H1 (cell line): ENCODE results near the gene CBX4. TPM values are rescaled to one million over a fixed set of nuclear protein-coding genes. Genes with fewer than 3 reads are reported as not detected.

ENCODE experiments used
- CTCF ChIA-PET: fragments of 300-600 bp; sonication (Branson Sonifier 250); formaldehyde crosslinking; loops from one replicate; lab custom pipeline; 2021; ENCODE audit not compliant: partially characterized antibody; lab: Charles Lee
- POLR2A ChIA-PET: fragments of 300-600 bp; sonication (Branson Sonifier 250); formaldehyde crosslinking; loops from one replicate; lab custom pipeline; 2021; ENCODE audit warnings: inconsistent platforms; ENCODE audit not compliant: partially characterized antibody; lab: Charles Lee
- DNase-seq, 2 experiments: peaks; one replicate each; pipeline versions ENCODE4 v3.0.0 to v3.0.0-alpha.2; 2010 to 2022; ENCODE audit warnings: low spot score in 2 of 2, low read depth in 1 of 2, mixed read lengths in 1 of 2
- FAIRE-seq: peaks from 2 replicates; lab custom pipeline; 2011; peaks lifted over from hg19 to GRCh38; lab: Jason Lieb, UNC
- H2AFZ ChIP-seq: 2 replicates; pipeline ENCODE4 v1.8.1; 2012; ENCODE audit warnings: low read length, inconsistent platforms
- H2AK5ac ChIP-seq: 2 replicates; pipeline ENCODE4 v1.6.1; 2013; ENCODE audit warnings: low read depth, low read length
- H2BK120ac ChIP-seq: replicated peaks from 2 replicates; pipeline ENCODE3; 2013; ENCODE audit warnings: low read depth, low read length, inconsistent platforms
- H2BK12ac ChIP-seq: 2 replicates; pipeline ENCODE4 v1.6.1; 2013; ENCODE audit warnings: low read depth, low read length
- H2BK15ac ChIP-seq: 2 replicates; pipeline ENCODE4 v1.6.1; 2013; ENCODE audit warnings: low read length
- H2BK20ac ChIP-seq: 2 replicates; pipeline ENCODE4 v1.6.1; 2013; ENCODE audit warnings: low read length
- H2BK5ac ChIP-seq: 2 replicates; pipeline ENCODE4 v1.6.1; 2013; ENCODE audit warnings: low read depth, low read length
- H3K14ac ChIP-seq: 2 replicates; pipeline ENCODE4 v1.6.1; 2013; ENCODE audit warnings: inconsistent platforms; ENCODE audit not compliant: insufficient read length
- H3K18ac ChIP-seq: 2 replicates; pipeline ENCODE4 v1.6.1; 2013; ENCODE audit warnings: low read length; ENCODE audit errors: extremely low read depth
- H3K23ac ChIP-seq: 2 replicates; pipeline ENCODE4 v1.6.1; 2013; ENCODE audit warnings: inconsistent platforms; ENCODE audit not compliant: insufficient read length
- H3K23me2 ChIP-seq: 2 replicates; pipeline ENCODE4 v1.6.1; 2013; ENCODE audit warnings: low read depth, low read length
- H3K27ac ChIP-seq: 2 replicates; pipeline ENCODE4 v1.6.1; 2011; ENCODE audit warnings: low read depth, low read length, inconsistent platforms
- H3K27me3 ChIP-seq, 4 experiments: replicated peaks in 1 of 4; 1 replicate in 1 of 4; 2 replicates in 3 of 4; pipeline versions ENCODE4 v1.6.1 to v1.8.1; 2011 to 2013; ENCODE audit warnings: low read length in 3 of 4, mild to moderate bottlenecking in 3 of 4, inconsistent platforms in 2 of 4, mixed read lengths in 2 of 4, moderate library complexity in 1 of 4; ENCODE audit not compliant: control insufficient read depth in 3 of 4, insufficient read depth in 3 of 4; ENCODE audit errors: extremely low read depth in 1 of 4
- H3K36me3 ChIP-seq, 4 experiments: 2 replicates each; pipeline versions ENCODE4 v1.6.1 to v1.8.1; 2011 to 2013; ENCODE audit warnings: mild to moderate bottlenecking in 4 of 4, low read length in 3 of 4, moderate library complexity in 2 of 4, control low read depth in 1 of 4, inconsistent platforms in 1 of 4; ENCODE audit not compliant: insufficient read depth in 4 of 4, control insufficient read depth in 2 of 4
- H3K4ac ChIP-seq: replicated peaks from 2 replicates; pipeline ENCODE3; 2013; ENCODE audit warnings: low read length, low read depth, mixed read lengths, inconsistent platforms; ENCODE audit not compliant: insufficient read length
- H3K4me1 ChIP-seq, 4 experiments: replicated peaks in 1 of 4; 1 replicate in 1 of 4; 2 replicates in 3 of 4; pipeline versions ENCODE4 v1.6.1 to v1.8.1; 2011 to 2013; ENCODE audit warnings: low read length in 3 of 4, inconsistent platforms in 2 of 4, mixed read lengths in 1 of 4; ENCODE audit not compliant: insufficient read depth in 4 of 4, control insufficient read depth in 3 of 4
- H3K4me2 ChIP-seq, 2 experiments: 2 replicates each; pipeline versions ENCODE4 v1.6.1 to v1.8.1; 2011 to 2013; ENCODE audit warnings: low read depth in 2 of 2, low read length in 2 of 2, control low read depth in 1 of 2, inconsistent platforms in 1 of 2, mild to moderate bottlenecking in 1 of 2; ENCODE audit not compliant: insufficient read depth in 1 of 2
- H3K4me3 ChIP-seq, 4 experiments: fragments of 200-600, 300-600 bp in 1 of 4; sonication (generic), shearing (Covaris generic), sonication (Bioruptor Twin) in 1 of 4; 2 replicates each; pipeline versions ENCODE4 v1.5.1 to v1.8.1; 2011 to 2016; ENCODE audit warnings: low read length in 4 of 4, low read depth in 3 of 4, control low read depth in 2 of 4, inconsistent platforms in 2 of 4, mild to moderate bottlenecking in 2 of 4, mixed read lengths in 1 of 4, moderate library complexity in 1 of 4; ENCODE audit not compliant: insufficient read depth in 2 of 4; ENCODE audit errors: extremely low read depth in 1 of 4
- H3K56ac ChIP-seq: replicated peaks from 2 replicates; pipeline ENCODE3; 2013; ENCODE audit warnings: low read depth, mild to moderate bottlenecking, mixed read lengths, low read length, inconsistent platforms; ENCODE audit not compliant: insufficient read length
- H3K79me1 ChIP-seq: 2 replicates; pipeline ENCODE4 v1.6.1; 2013; ENCODE audit warnings: low read depth, low read length, control low read depth
- H3K79me2 ChIP-seq, 2 experiments: 2 replicates each; pipeline versions ENCODE4 v1.6.1 to v1.8.1; 2012 to 2013; ENCODE audit warnings: low read length in 2 of 2, mild to moderate bottlenecking in 2 of 2, inconsistent platforms in 1 of 2; ENCODE audit not compliant: insufficient read depth in 2 of 2, control insufficient read depth in 1 of 2
- H3K9ac ChIP-seq, 4 experiments: replicated peaks in 1 of 4; 1 replicate in 1 of 4; 2 replicates in 3 of 4; pipeline versions ENCODE4 v1.6.1 to v1.8.1; 2011 to 2013; ENCODE audit warnings: low read depth in 3 of 4, low read length in 3 of 4, control low read depth in 2 of 4, mild to moderate bottlenecking in 2 of 4, moderate library complexity in 2 of 4, inconsistent platforms in 1 of 4; ENCODE audit errors: extremely low read depth in 1 of 4
- H3K9me3 ChIP-seq, 2 experiments: 2 replicates each; pipeline versions ENCODE4 v1.6.1 to v1.8.1; 2012 to 2013; ENCODE audit warnings: mild to moderate bottlenecking in 2 of 2, moderate library complexity in 2 of 2, control low read depth in 1 of 2, inconsistent platforms in 1 of 2, low read depth in 1 of 2, low read length in 1 of 2, mixed read lengths in 1 of 2; ENCODE audit not compliant: insufficient read depth in 2 of 2
- H4K20me1 ChIP-seq, 2 experiments: replicated peaks in 1 of 2; 2 replicates each; pipeline versions ENCODE3 to v1.8.1; 2011 to 2013; ENCODE audit warnings: inconsistent platforms in 2 of 2, low read length in 2 of 2, mild to moderate bottlenecking in 1 of 2; ENCODE audit not compliant: insufficient read depth in 2 of 2, control insufficient read depth in 1 of 2
- H4K5ac ChIP-seq: 2 replicates; pipeline ENCODE4 v1.6.1; 2013; ENCODE audit warnings: low read length, low read depth, mixed read lengths, inconsistent platforms; ENCODE audit not compliant: insufficient read length
- H4K8ac ChIP-seq: 2 replicates; pipeline ENCODE4 v1.8.0; 2013; ENCODE audit warnings: mild to moderate bottlenecking, moderate library complexity, low read length, inconsistent platforms; ENCODE audit not compliant: insufficient read depth; ENCODE audit errors: extremely low read depth
- H4K91ac ChIP-seq: replicated peaks from 2 replicates; pipeline ENCODE3; 2013; ENCODE audit warnings: low read length, mixed read lengths, inconsistent platforms; ENCODE audit not compliant: insufficient read length
- CBX8 ChIP-seq: fragments of 300-800, 300-1000 bp; sonication (generic); IDR thresholded peaks from 2 replicates; pipeline ENCODE4 v1.7.1; 2016; ENCODE audit warnings: low read depth, low read length, borderline replicate concordance
- RAD21 ChIP-seq, 2 experiments: IDR thresholded peaks in 1 of 2; conservative IDR thresholded peaks in 1 of 2; 2 replicates each; pipeline ENCODE4 v1.6.1; 2011; ENCODE audit warnings: low read depth in 2 of 2, low read length in 2 of 2, improper control_type of control experiment in 1 of 2, inconsistent platforms in 1 of 2, mild to moderate bottlenecking in 1 of 2, moderate library complexity in 1 of 2
- SIN3A ChIP-seq, 2 experiments: IDR thresholded peaks in 1 of 2; conservative IDR thresholded peaks in 1 of 2; 2 replicates each; pipeline ENCODE4 v1.6.1; 2011 to 2012; ENCODE audit warnings: low read length in 2 of 2, improper control_type of control experiment in 1 of 2, low read depth in 1 of 2, mild to moderate bottlenecking in 1 of 2
- SUZ12 ChIP-seq: fragments of 200-600 bp; sonication (generic); IDR thresholded peaks from 2 replicates; pipeline ENCODE4 v1.6.1; 2012; ENCODE audit warnings: mild to moderate bottlenecking, inconsistent platforms, low read length, moderate library complexity, mixed read lengths
- YY1 ChIP-seq: IDR thresholded peaks from 2 replicates; pipeline ENCODE4 v1.6.1; 2011; ENCODE audit warnings: low read depth, mild to moderate bottlenecking, low read length
- WGBS, 2 experiments: shearing (Covaris generic) in 1 of 2; methylation state at CpG; one replicate each; pipeline versions ENCODE4 v1.1.6 to v1.1.7; 2013 to 2015; ENCODE audit warnings: low lambda C conversion rate in 2 of 2, mixed read lengths in 2 of 2, inconsistent platforms in 1 of 2, low coverage in 1 of 2, missing lambda C conversion rate in 1 of 2; ENCODE audit not compliant: insufficient replicate concordance in 2 of 2, insufficient coverage in 1 of 2, insufficient read length in 1 of 2; ENCODE audit errors: extremely low coverage in 1 of 2, missing lambda C conversion rate in 1 of 2; 5-methylcytosine and 5-hydroxymethylcytosine counted together
- polyA plus RNA-seq, 7 experiments: library from polyadenylated mRNA; depleted of rRNA in 3 of 7; stranded (reverse) in 5 of 7; unstranded in 2 of 7; fragments of >200 nt in 5 of 7; fragments of 200-250 nt in 2 of 7; gene quantifications; 1 replicate in 5 of 7; 2 replicates in 1 of 7; 4 replicates in 1 of 7; pipeline versions ENCODE4 v1.2.1 to v1.2.3, GENCODE V29; 2011 to 2013; ENCODE audit warnings: missing spikeins in 2 of 7, mixed read lengths in 2 of 7
- total RNA-seq: library from RNA; stranded (reverse); fragmentation: NEBNext Ultra II Directional; extraction: Animal tissue kit (Norgen Biotek cat#: 25700); gene quantifications from 2 replicates; pipeline ENCODE4 v1.2.1, GENCODE V29; 2021

The CBX4 gene
- total and polyA plus RNA-seq, 2 of the 8 experiments (the other 6 are each of a cell fraction or from before 2014, with no cell fraction given) = 1.8 to 4.0 TPM

- ChIA-PET POLR2A (interaction anchor here (0.6 to 6.0 kb wide), 16 partner anchors 8 to 195 kb away, joined by 3 to 49 read pairs (median 6); partner anchors contain the start of genes CBX2 and CBX4), CTCF (interaction anchor here (0.7 to 19.1 kb wide), 9 partner anchors 7 to 168 kb away, joined by 3 to 576 read pairs (median 4); partner anchors contain the start of gene CBX4)
- no peaks in the 10 kb centered on the region for H3K79me1 ChIP-seq
- no peak overlapping the region for H2AFZ ChIP-seq
- no peak overlapping the region; the same call in 1 of the 2 replicates for H2BK15ac ChIP-seq
- TF ChIP-seq SUZ12 (no peak), RAD21 (IDR thresholded peaks at IDR 0.05 in 1 of 2, conservative IDR thresholded peaks at IDR 0.05 in 1 of 2; ENCODE audit: low read depth in 2 of 2, low read length in 2 of 2) (no peak), SIN3A (conservative IDR thresholded peaks at IDR 0.05 in 1 of 2, IDR thresholded peaks at IDR 0.05 in 1 of 2; ENCODE audit: low read depth in 1 of 2, low read length in 2 of 2) (peak in 1 of 2 experiments; percentile 25; a peak in 1 of 4 replicates), YY1 (no peak), CBX8 (0 out of 2 replicates have a peak, but pooled peaks have one; percentile 0)
- H4K20me1 ChIP-seq = peaks cover 13 to 21% of the 10 kb centered on the region in 2 experiments
- H3K4ac ChIP-seq = peak overlapping the region; percentile 41
- H3K27me3 ChIP-seq = peaks cover 81 to 92% (median 90%) of the 10 kb centered on the region in 4 experiments
- no peak for FAIRE-seq
- peaks cover 0 to 12% (median 0%) of the 10 kb centered on the region in 4 experiments; a peak in 1 of 8 replicates for H3K36me3 ChIP-seq
- peaks cover 3% of the 10 kb centered on the region for H3K23me2 ChIP-seq
- no peak overlapping the region for H2BK20ac ChIP-seq
- H3K4me2 ChIP-seq = peak overlapping the region; percentile 59 to 70
- peak overlapping the region; percentile 85 for H2BK12ac ChIP-seq
- no peak overlapping the region for H4K5ac ChIP-seq
- no peak overlapping the region for H2BK5ac ChIP-seq
- peak in 1 of 2 experiments; percentile 65 for DNase-seq
- no peaks in the 10 kb centered on the region for H3K79me2 ChIP-seq
- peaks cover 8 to 57% (median 38%) of the 10 kb centered on the region in 4 experiments for H3K4me1 ChIP-seq
- no peak overlapping the region for H3K27ac ChIP-seq
- no peak overlapping the region for H2BK120ac ChIP-seq
- no peak overlapping the region for H3K9ac ChIP-seq
- H3K4me3 ChIP-seq = peak overlapping the region; percentile 9 to 67 (median 24); a peak in 7 of 8 replicates
- peaks cover 0 to 4% of the 10 kb centered on the region in 2 experiments; a peak in 3 of 4 replicates for H3K9me3 ChIP-seq
- H3K18ac ChIP-seq = peak overlapping the region; percentile 62
- WGBS, 2 experiments = 2% methylated on average over 25 of the region's 89 CpGs; no CpG with 5 or more reads in 1 of the 2 experiments
- no peak overlapping the region for H3K14ac ChIP-seq
- H3K56ac ChIP-seq = no peak overlapping the region
- no peak overlapping the region for H3K23ac ChIP-seq
- H4K8ac ChIP-seq = peak overlapping the region; percentile 58; the same call in 1 of the 2 replicates
- peak overlapping the region; percentile 35 for H4K91ac ChIP-seq
- H2AK5ac ChIP-seq = no peak overlapping the region
Measured at GRCh38 chr17:79797492-79798298, 41.5 kb downstream of the CBX4 start.
